ENCODE results near the gene NRCAM. TPM values are rescaled to one million over a fixed set of nuclear protein-coding genes. Genes with fewer than 3 reads are reported as not detected.

NRCAM gene
- total and polyA plus RNA-seq, 8 donors: 10.6 to 36.7 (median 16.2) TPM

DNA sequence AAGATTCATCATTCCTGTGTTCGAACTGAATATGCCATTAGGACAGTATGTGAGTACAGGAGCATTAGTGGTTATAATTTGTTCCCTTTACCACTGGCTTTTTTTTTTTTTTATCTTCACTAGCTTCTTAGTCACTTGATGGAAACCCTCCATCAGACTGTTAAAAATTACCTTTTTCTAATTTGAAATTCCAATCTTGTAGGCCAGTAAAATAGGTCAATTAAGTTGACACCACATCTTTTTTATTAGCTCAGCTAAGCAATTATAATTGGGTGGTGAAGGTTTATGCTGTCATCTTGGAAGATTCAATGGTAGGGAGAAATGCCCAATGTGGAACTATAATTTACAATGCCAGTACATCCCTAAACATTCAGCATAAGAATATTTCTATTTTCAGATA, 6.1 kb downstream of the NRCAM start:
- H3K9me3 ChIP-seq: no peaks in the 10 kb centered on the region
- ATAC-seq: no peak
- no peak overlapping the region for H3K27ac ChIP-seq
- H3K36me3 ChIP-seq: no peaks in the 10 kb centered on the region
- H3K4me1 ChIP-seq: peaks cover 7 to 9% of the 10 kb centered on the region in 2 donors
- no peak for DNase-seq
- no peak overlapping the region for H3K4me3 ChIP-seq
- intact Hi-C loops (cut with DNase I): no loop called here
- TF ChIP-seq, protein P1, sequence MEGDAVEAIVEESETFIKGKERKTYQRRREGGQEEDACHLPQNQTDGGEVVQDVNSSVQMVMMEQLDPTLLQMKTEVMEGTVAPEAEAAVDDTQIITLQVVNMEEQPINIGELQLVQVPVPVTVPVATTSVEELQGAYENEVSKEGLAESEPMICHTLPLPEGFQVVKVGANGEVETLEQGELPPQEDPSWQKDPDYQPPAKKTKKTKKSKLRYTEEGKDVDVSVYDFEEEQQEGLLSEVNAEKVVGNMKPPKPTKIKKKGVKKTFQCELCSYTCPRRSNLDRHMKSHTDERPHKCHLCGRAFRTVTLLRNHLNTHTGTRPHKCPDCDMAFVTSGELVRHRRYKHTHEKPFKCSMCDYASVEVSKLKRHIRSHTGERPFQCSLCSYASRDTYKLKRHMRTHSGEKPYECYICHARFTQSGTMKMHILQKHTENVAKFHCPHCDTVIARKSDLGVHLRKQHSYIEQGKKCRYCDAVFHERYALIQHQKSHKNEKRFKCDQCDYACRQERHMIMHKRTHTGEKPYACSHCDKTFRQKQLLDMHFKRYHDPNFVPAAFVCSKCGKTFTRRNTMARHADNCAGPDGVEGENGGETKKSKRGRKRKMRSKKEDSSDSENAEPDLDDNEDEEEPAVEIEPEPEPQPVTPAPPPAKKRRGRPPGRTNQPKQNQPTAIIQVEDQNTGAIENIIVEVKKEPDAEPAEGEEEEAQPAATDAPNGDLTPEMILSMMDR (IDR thresholded peaks at IDR 0.05): no peak
- peaks cover 8 to 47% of the 10 kb centered on the region in 2 donors for H3K27me3 ChIP-seq

DNA sequence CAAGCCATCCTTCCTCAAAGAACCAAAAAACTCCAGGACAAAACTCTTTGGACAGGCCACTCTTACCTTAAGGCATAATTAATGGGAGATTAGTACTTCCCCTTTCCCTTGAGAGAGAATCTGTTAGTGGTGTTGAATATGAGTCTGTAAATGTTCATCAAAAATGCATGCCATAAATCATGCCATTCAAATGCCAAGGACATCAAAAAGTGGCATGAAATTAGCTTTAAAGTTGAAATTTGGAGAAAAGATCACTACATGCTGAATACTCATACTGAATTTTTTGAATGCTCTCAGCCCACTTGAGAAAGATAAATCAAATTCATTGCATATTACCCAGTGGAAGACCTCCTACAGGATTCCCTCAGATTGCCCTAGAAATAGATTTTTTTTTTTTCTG, 6.7 kb downstream of the NRCAM start:
- Histone ChIP-seq H3K27me3 (peaks cover 2 to 41% of the 10 kb centered on the region in 2 donors), H3K4me1 (peaks cover 1 to 2% of the 10 kb centered on the region in 2 donors), H3K9me3 (no peaks in the 10 kb centered on the region), H3K4me3 (no peak overlapping the region), H3K36me3 (no peaks in the 10 kb centered on the region), H3K27ac (no peak overlapping the region)
- intact Hi-C loops (cut with DNase I): no loop called here
- no peak for ATAC-seq
- DNase-seq: no peak
- TF ChIP-seq, protein P1 (IDR thresholded peaks at IDR 0.05): no peak

DNA sequence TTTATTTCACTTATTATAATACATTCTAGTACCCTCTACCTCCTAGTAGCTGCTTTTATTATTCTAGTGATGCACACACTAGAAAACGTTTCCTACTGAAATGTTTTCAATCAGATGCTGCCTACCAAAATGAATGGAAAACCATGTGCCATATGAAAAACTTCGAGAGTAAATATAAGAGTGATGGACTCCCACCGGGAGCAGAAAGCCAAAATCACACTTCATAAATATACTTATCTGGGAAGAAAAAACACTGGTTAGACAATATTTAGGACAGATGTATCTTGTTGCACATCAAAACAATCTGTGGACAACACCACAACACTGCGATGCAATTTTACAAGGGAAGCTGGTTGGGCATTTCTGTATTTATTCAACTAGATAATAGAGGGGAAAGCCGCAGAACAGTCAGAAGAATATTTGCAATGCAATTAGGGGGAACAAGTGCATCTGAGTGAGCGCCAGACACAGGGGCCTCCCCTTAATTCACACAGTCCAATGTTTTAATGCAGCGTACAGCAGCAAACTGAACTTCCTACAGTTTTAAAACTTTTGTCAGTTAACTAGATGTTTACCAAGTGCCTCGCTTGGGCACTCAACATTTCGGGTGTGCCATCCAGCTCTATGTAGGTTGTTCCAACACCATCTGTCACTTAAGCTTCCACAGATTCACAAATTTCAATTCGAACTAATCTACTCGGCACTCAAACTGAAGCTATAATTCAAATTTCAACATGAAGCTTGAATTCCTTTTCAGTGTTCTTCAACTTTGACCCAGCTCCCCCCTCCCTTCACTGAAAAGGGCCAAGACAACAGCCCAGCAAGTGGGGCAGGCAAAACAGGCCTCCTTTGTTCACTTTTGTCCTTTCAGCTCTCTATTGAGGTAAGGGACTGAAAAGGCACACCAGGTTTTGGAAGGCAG, 7.4 kb downstream of the NRCAM start:
- H3K9me3 ChIP-seq: no peaks in the 10 kb centered on the region
- intact Hi-C loops (cut with DNase I): no loop called here
- no peak for ATAC-seq
- peak in 1 of 4 donors; percentile 35 for DNase-seq
- H3K36me3 ChIP-seq: no peaks in the 10 kb centered on the region
- TF ChIP-seq, protein P1 (IDR thresholded peaks at IDR 0.05): no peak
- H3K4me3 ChIP-seq: no peak overlapping the region
- H3K4me1 ChIP-seq: no peaks in the 10 kb centered on the region
- H3K27me3 ChIP-seq: peaks cover 0 to 34% of the 10 kb centered on the region in 2 donors
- H3K27ac ChIP-seq: no peak overlapping the region

DNA sequence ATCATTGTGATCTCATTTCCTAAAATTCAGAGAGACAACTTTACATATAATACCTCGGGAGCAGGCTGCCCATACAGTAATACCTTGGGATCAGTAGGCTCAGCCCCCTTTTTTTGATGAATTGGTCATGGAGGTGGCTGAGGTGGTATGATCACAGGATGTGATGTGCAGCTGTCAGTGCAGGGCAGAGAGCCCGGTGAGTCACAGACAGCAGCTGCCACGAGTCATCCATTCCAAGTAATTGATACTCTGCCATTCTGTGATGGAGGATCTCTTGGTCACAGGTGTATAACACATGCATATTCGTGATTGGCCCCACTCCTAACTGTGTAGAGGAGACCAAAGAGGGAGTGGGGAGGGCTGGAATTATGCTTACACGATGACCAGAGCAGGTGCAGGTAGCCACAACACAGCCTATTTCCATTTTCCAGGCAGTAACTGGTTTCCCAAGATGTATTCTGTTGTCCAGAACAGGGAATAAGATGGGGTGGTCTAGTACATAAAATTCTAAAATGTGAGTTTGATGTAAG, 14.1 kb downstream of the NRCAM start:
- Histone ChIP-seq H3K36me3 (no peaks in the 10 kb centered on the region), H3K4me1 (no peaks in the 10 kb centered on the region), H3K9me3 (no peaks in the 10 kb centered on the region), H3K27ac (no peak overlapping the region), H3K27me3 (no peaks in the 10 kb centered on the region), H3K4me3 (no peak overlapping the region)
- TF ChIP-seq, protein P1 (IDR thresholded peaks at IDR 0.05): no peak
- intact Hi-C loops (cut with DNase I): no loop called here
- DNase-seq (no peak), ATAC-seq (no peak)

DNA sequence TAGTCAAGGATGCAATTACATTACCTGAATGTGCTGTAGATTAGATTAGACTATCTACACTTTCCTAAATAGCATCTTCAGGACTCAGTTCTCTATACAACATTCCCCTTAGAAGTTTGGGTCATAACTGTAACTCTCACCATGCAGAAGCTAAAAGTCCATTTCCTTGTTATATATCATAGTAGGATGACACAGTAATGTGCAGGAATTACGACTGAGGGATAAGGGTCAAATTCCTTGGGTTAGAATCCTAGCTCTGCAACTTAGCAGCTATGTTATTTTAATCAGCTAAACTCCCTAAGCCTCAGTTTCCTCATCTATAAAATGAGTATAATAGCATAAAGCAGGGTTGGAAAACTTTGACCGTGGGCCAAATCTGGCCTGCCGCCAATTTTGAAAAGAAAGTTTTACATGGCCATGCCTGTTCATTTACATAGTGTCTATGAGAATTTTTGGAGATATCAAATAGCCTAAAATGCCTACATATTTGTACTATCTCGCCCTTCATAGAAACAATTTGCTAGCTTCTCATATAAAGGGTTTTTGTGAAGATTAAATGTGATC, 14.8 kb downstream of the NRCAM start:
- H3K9me3 ChIP-seq: no peaks in the 10 kb centered on the region
- DNase-seq: no peak
- intact Hi-C loops (cut with DNase I): no loop called here

More for the DNA sequence above, 14.8 kb downstream of the NRCAM start:
- no peaks in the 10 kb centered on the region for H3K4me1 ChIP-seq
- H3K4me3 ChIP-seq: no peak overlapping the region
- no peaks in the 10 kb centered on the region for H3K36me3 ChIP-seq
- H3K27me3 ChIP-seq: no peaks in the 10 kb centered on the region
- TF ChIP-seq, protein P1 (IDR thresholded peaks at IDR 0.05): no peak
- no peak overlapping the region for H3K27ac ChIP-seq
- no peak for ATAC-seq
